Nephron (organoid): ENCODE results near the gene ANKRD17.

Experiments used
- H3K27ac Mint-ChIP-seq, 3 experiments: 2 replicates each; pipeline ENCODE4 v1.8.0; 2020; ENCODE audit warnings: mixed read lengths in 3 of 3, mild to moderate bottlenecking in 2 of 3, moderate library complexity in 1 of 3
- H3K27me3 Mint-ChIP-seq: 2 replicates; pipeline ENCODE4 v1.8.0; 2021; ENCODE audit warnings: low read depth, mild to moderate bottlenecking, moderate library complexity, mixed read lengths
- H3K36me3 Mint-ChIP-seq: 2 replicates; pipeline ENCODE4 v1.8.0; 2020; ENCODE audit warnings: low read depth, mixed read lengths
- H3K4me1 Mint-ChIP-seq: 2 replicates; pipeline ENCODE4 v1.8.0; 2020; ENCODE audit warnings: mixed read lengths
- H3K4me3 Mint-ChIP-seq, 3 experiments: 2 replicates each; pipeline ENCODE4 v1.8.0; 2020; ENCODE audit warnings: mild to moderate bottlenecking in 3 of 3, mixed read lengths in 3 of 3, moderate library complexity in 2 of 3
- H3K9me3 Mint-ChIP-seq: 2 replicates; pipeline ENCODE4 v1.8.0; 2020; ENCODE audit warnings: mixed read lengths
- CTCF ChIP-seq, 3 experiments: fragments of 200-600 bp; sonication (generic); IDR thresholded peaks; one replicate each; pipeline ENCODE4 v1.5.0; 2021; ENCODE audit warnings: antibody characterized with exemption in 3 of 3; ENCODE audit not compliant: unreplicated experiment in 3 of 3

ANKRD17 gene

GRCh38 chr4:73172161-73172560 is 86.4 kb downstream of the ANKRD17 start:
- H3K27me3 Mint-ChIP-seq = no peaks in the 10 kb centered on the region
- H3K4me3 Mint-ChIP-seq = no peak overlapping the region
- peaks cover 98% of the 10 kb centered on the region for H3K36me3 Mint-ChIP-seq
- TF ChIP-seq CTCF (IDR thresholded peaks at IDR 0.05; ENCODE audit: unreplicated experiment in 3 of 3) = no peak
- H3K27ac Mint-ChIP-seq = no peak overlapping the region
- H3K9me3 Mint-ChIP-seq = peaks cover 39% of the 10 kb centered on the region
- no peaks in the 10 kb centered on the region for H3K4me1 Mint-ChIP-seq

GRCh38 chr4:73170518-73171198 is 87.9 kb downstream of the ANKRD17 start:
- H3K4me3 Mint-ChIP-seq = no peak overlapping the region
- TF ChIP-seq CTCF (IDR thresholded peaks at IDR 0.05; ENCODE audit: unreplicated experiment in 3 of 3) = no peak
- H3K36me3 Mint-ChIP-seq = peaks cover 96% of the 10 kb centered on the region
- no peaks in the 10 kb centered on the region for H3K27me3 Mint-ChIP-seq
- no peak overlapping the region for H3K27ac Mint-ChIP-seq
- no peaks in the 10 kb centered on the region for H3K4me1 Mint-ChIP-seq
- peaks cover 42% of the 10 kb centered on the region for H3K9me3 Mint-ChIP-seq

- no peaks in the 10 kb centered on the region for H3K27me3 Mint-ChIP-seq
- no peaks in the 10 kb centered on the region for H3K4me1 Mint-ChIP-seq
- TF ChIP-seq CTCF (IDR thresholded peaks at IDR 0.05; ENCODE audit: unreplicated experiment in 3 of 3) = no peak
- H3K9me3 Mint-ChIP-seq = peaks cover 27% of the 10 kb centered on the region
- no peak overlapping the region for H3K4me3 Mint-ChIP-seq
- H3K36me3 Mint-ChIP-seq = peaks cover 85% of the 10 kb centered on the region
- H3K27ac Mint-ChIP-seq = no peak overlapping the region
Measured at GRCh38 chr4:73166212-73166611, 92.4 kb downstream of the ANKRD17 start.

- no peak for TF ChIP-seq CTCF (IDR thresholded peaks at IDR 0.05; ENCODE audit: unreplicated experiment in 3 of 3)
- Mint-ChIP-seq H3K4me3 (no peak overlapping the region), H3K9me3 (peaks cover 13% of the 10 kb centered on the region), H3K4me1 (no peaks in the 10 kb centered on the region), H3K27me3 (no peaks in the 10 kb centered on the region), H3K36me3 (peaks cover 76% of the 10 kb centered on the region), H3K27ac (no peak overlapping the region)
Measured at GRCh38 chr4:73161527-73162185, 96.9 kb downstream of the ANKRD17 start.

GRCh38 chr4:73156394-73156793 is 102.2 kb downstream of the ANKRD17 start:
- Mint-ChIP-seq H3K36me3 (peaks cover 58% of the 10 kb centered on the region), H3K9me3 (no peaks in the 10 kb centered on the region), H3K4me3 (no peak overlapping the region), H3K4me1 (no peaks in the 10 kb centered on the region), H3K27me3 (no peaks in the 10 kb centered on the region), H3K27ac (no peak overlapping the region)
- no peak for TF ChIP-seq CTCF (IDR thresholded peaks at IDR 0.05; ENCODE audit: unreplicated experiment in 3 of 3)

GRCh38 chr4:73152893-73153292 is 105.7 kb downstream of the ANKRD17 start:
- no peaks in the 10 kb centered on the region for H3K4me1 Mint-ChIP-seq
- no peak overlapping the region for H3K27ac Mint-ChIP-seq
- TF ChIP-seq CTCF (IDR thresholded peaks at IDR 0.05; ENCODE audit: unreplicated experiment in 3 of 3) = no peak
- no peaks in the 10 kb centered on the region for H3K27me3 Mint-ChIP-seq
- no peak overlapping the region for H3K4me3 Mint-ChIP-seq
- H3K36me3 Mint-ChIP-seq = peaks cover 61% of the 10 kb centered on the region
- H3K9me3 Mint-ChIP-seq = no peaks in the 10 kb centered on the region
